GM12874 (cell line): ENCODE results near the gene POC1B.

Source experiments
- CTCF ChIP-seq: IDR thresholded peaks from 2 replicates; pipeline ENCODE4 v1.5.1; 2011; ENCODE audit warnings: low read depth, mild to moderate bottlenecking, control low read depth, low read length, moderate library complexity; ENCODE audit not compliant: insufficient read depth

POC1B gene

GRCh38 chr12:89525824-89526770 lies at the start of gene POC1B:
Gene POC1B, minus strand, starts transcription at chr12:89526047. Its CDS starts 152 bp downstream, at chr12:89525895.
- no peak for TF ChIP-seq CTCF

GRCh38 chr12:89575374-89575773 lies 49.5 kb upstream of the POC1B start:
- TF ChIP-seq CTCF = no peak

GRCh38 chr12:89574736-89575208 lies 48.9 kb upstream of the POC1B start:
- TF ChIP-seq CTCF = no peak

GRCh38 chr12:89573051-89573810 lies 47.4 kb upstream of the POC1B start:
- no peak for TF ChIP-seq CTCF

GRCh38 chr12:89571491-89572195 lies 45.8 kb upstream of the POC1B start:
- no peak for TF ChIP-seq CTCF

- no peak for TF ChIP-seq CTCF
These were observed 42.6 kb upstream of the POC1B start for GRCh38 chr12:89568484-89568883.
